GM12878 (cell line): ENCODE results near the gene OAF. TPM values are rescaled to one million over a fixed set of nuclear protein-coding genes. Genes with fewer than 3 reads are reported as not detected.

ENCODE experiments used
- ASH2L ChIP-seq: fragments of 300-600, 200-600 bp; sonication (generic); IDR thresholded peaks from 2 replicates; pipeline ENCODE4 v1.6.1; 2017; ENCODE audit warnings: low read depth, mild to moderate bottlenecking, borderline replicate concordance
- CBX5 ChIP-seq: sonication (generic); IDR thresholded peaks from 2 replicates; pipeline ENCODE4 v1.6.1; 2016; ENCODE audit warnings: low read depth, moderate library complexity, mild to moderate bottlenecking, inconsistent platforms
- CREB1 ChIP-seq: IDR thresholded peaks from 2 replicates; pipeline ENCODE4 v1.6.1; 2012; ENCODE audit warnings: low read depth, mild to moderate bottlenecking, inconsistent platforms
- E2F4 ChIP-seq: IDR thresholded peaks from 2 replicates; pipeline ENCODE4 v1.6.1; 2012; ENCODE audit warnings: low read depth, low read length, improper control_type of control experiment
- FOS ChIP-seq: IDR thresholded peaks from 3 replicates; pipeline ENCODE4 v1.6.1; 2011; ENCODE audit warnings: borderline replicate concordance; ENCODE audit not compliant: insufficient read length; ENCODE audit errors: extremely low read depth
- FOXM1 ChIP-seq: IDR thresholded peaks from 2 replicates; pipeline ENCODE4 v1.6.1; 2012; ENCODE audit warnings: low read depth, mild to moderate bottlenecking, inconsistent platforms, low read length, moderate library complexity
- GATAD2B ChIP-seq: fragments of 450-650 bp; conservative IDR thresholded peaks from 2 replicates; pipeline ENCODE4 v1.6.1; 2017; ENCODE audit warnings: low read depth, mild to moderate bottlenecking, moderate library complexity
- HDAC6 ChIP-seq: fragments of 200-600 bp; sonication (generic); IDR thresholded peaks from one replicate; pipeline ENCODE4 v1.8.0; 2017; ENCODE audit warnings: antibody characterized with exemption; ENCODE audit not compliant: unreplicated experiment
- IKZF1 ChIP-seq: fragments of 450-650 bp; conservative IDR thresholded peaks from 2 replicates; pipeline ENCODE4 v1.6.1; 2017; ENCODE audit warnings: antibody characterized with exemption, mild to moderate bottlenecking
- NFIC ChIP-seq: IDR thresholded peaks from 2 replicates; pipeline ENCODE4 v1.6.1; 2012; ENCODE audit warnings: low read depth, mild to moderate bottlenecking, inconsistent platforms, low read length, moderate library complexity
- NR2C2 ChIP-seq: IDR thresholded peaks from 2 replicates; pipeline ENCODE4 v1.6.1; 2011; ENCODE audit warnings: borderline replicate concordance, low read depth; ENCODE audit not compliant: control insufficient read depth, insufficient read length
- PBX3 ChIP-seq: IDR thresholded peaks from 2 replicates; pipeline ENCODE4 v1.6.1; 2011; ENCODE audit warnings: mild to moderate bottlenecking, low read depth, low read length, moderate library complexity; ENCODE audit not compliant: insufficient replicate concordance
- PKNOX1 ChIP-seq: fragments of 450-650 bp; IDR thresholded peaks from 2 replicates; pipeline ENCODE4 v1.6.1; 2016; ENCODE audit warnings: mild to moderate bottlenecking
- RELA ChIP-seq: fragments of 450-650 bp; IDR thresholded peaks from 2 replicates; pipeline ENCODE4 v1.8.0; 2014; ENCODE audit warnings: borderline replicate concordance; ENCODE audit not compliant: partially characterized antibody
- SMAD1 ChIP-seq: fragments of 450-650 bp; IDR thresholded peaks from 2 replicates; pipeline ENCODE4 v1.6.1; 2018; ENCODE audit warnings: mild to moderate bottlenecking, low read depth; ENCODE audit not compliant: partially characterized antibody
- TARDBP ChIP-seq: IDR thresholded peaks from 2 replicates; pipeline ENCODE4 v1.6.1; 2016; ENCODE audit warnings: borderline replicate concordance
- TCF12 ChIP-seq: IDR thresholded peaks from 2 replicates; pipeline ENCODE4 v1.6.1; 2011; ENCODE audit warnings: low read depth, mild to moderate bottlenecking, low read length
- ZNF217 ChIP-seq: fragments of 450-650 bp; IDR thresholded peaks from 2 replicates; pipeline ENCODE4 v1.6.1; 2017; ENCODE audit warnings: antibody characterized with exemption, mild to moderate bottlenecking
- ZNF592 ChIP-seq: fragments of 450-650 bp; IDR thresholded peaks from 2 replicates; pipeline ENCODE4 v1.6.1; 2017; ENCODE audit warnings: mild to moderate bottlenecking, moderate library complexity
- ZZZ3 ChIP-seq: IDR thresholded peaks from 2 replicates; pipeline ENCODE4 v1.6.1; 2011; ENCODE audit warnings: low read depth; ENCODE audit not compliant: control insufficient read depth, insufficient read length
- polyA plus RNA-seq, 11 experiments: library from polyadenylated mRNA; depleted of rRNA in 4 of 11; unstranded in 6 of 11; stranded (reverse) in 5 of 11; fragments of >200 nt; fragmentation: Nextera tagmentation in 4 of 11; fragmentation: Illumina TruSeq in 1 of 11; extraction: Ambion mirVana in 4 of 11; extraction: Trizol in 1 of 11; gene quantifications; 1 replicate in 1 of 11; 2 replicates in 10 of 11; pipeline versions ENCODE4 v1.2.1 to v1.2.3, GENCODE V29; 2011 to 2016; ENCODE audit warnings: inconsistent platforms in 2 of 11, missing spikeins in 2 of 11, low read depth in 1 of 11
- total RNA-seq, 4 experiments: library from RNA; depleted of rRNA in 3 of 4; stranded (reverse); fragments of >200 nt in 3 of 4; fragmentation: Illumina TruSeq in 1 of 4; extraction: Trizol in 1 of 4; gene quantifications; 2 replicates each; pipeline versions ENCODE4 v1.2.1 to v1.2.3, GENCODE V29; 2013 to 2021

OAF gene
- total and polyA plus RNA-seq, 10 of the 15 experiments (the other 5 are each of a cell fraction or from before 2014, with no cell fraction given): 0.10 to 4.7 (median 1.1) TPM

- no peak for TF ChIP-seq IKZF1
- TF ChIP-seq FOS: no peak
- no peak for TF ChIP-seq E2F4
- TF ChIP-seq NR2C2: no peak
- TF ChIP-seq CBX5: no peak
- no peak for TF ChIP-seq FOXM1
- no peak for TF ChIP-seq CREB1
- TF ChIP-seq PBX3: no peak
- TF ChIP-seq NFIC: no peak
- 0 out of 2 replicates have a peak, but pooled peaks have one; percentile 8 for TF ChIP-seq GATAD2B
- TF ChIP-seq TCF12: no peak
- peak; percentile 84 for TF ChIP-seq ZNF217
- TF ChIP-seq PKNOX1: peak; percentile 52; the same call in 1 of the 2 replicates
- TF ChIP-seq ASH2L: no peak
- TF ChIP-seq TARDBP: no peak
- TF ChIP-seq ZNF592: 0 out of 2 replicates have a peak, but pooled peaks have one; percentile 65
- TF ChIP-seq RELA: no peak
- TF ChIP-seq ZZZ3: no peak
- no peak for TF ChIP-seq HDAC6
- TF ChIP-seq SMAD1: peak; percentile 30
These were observed 38.7 kb downstream of the OAF start (continued) for GRCh38 chr11:120249279-120250262.
